GM18520 (cell line): ENCODE data around the gene CD52.
"Not testable (repeated sequence)": the region's sequence is repeated elsewhere in the genome, so short reads cannot be mapped to it uniquely, and the experiment has no call there.

ENCODE experiments used
- ATAC-seq: cut with Tn5 transposase; IDR thresholded peaks from one replicate; pipeline ENCODE4 v1.9.1; 2021; ENCODE audit not compliant: unreplicated experiment

Gene CD52

GRCh38 chr1:26283871-26284596, 33.7 kb upstream of the CD52 start:
- no peak for ATAC-seq

GRCh38 chr1:26284597-26285347, 33.0 kb upstream of the CD52 start:
- ATAC-seq = no peak

GRCh38 chr1:26285366-26286063, 32.2 kb upstream of the CD52 start:
- ATAC-seq = no peak

- ATAC-seq = no peak
Measured at GRCh38 chr1:26286064-26286416, 31.7 kb upstream of the CD52 start.

GRCh38 chr1:26287033-26287711, 30.6 kb upstream of the CD52 start:
- ATAC-seq = no peak

- ATAC-seq = no peak
Measured at GRCh38 chr1:26287811-26288210, 29.9 kb upstream of the CD52 start.

GRCh38 chr1:26288311-26288941, 29.3 kb upstream of the CD52 start:
- no peak for ATAC-seq

- no peak for ATAC-seq
Measured at GRCh38 chr1:26289158-26290059, 28.3 kb upstream of the CD52 start.

GRCh38 chr1:26290122-26290881, 27.5 kb upstream of the CD52 start:
- ATAC-seq = no peak

GRCh38 chr1:26290882-26291261, 26.9 kb upstream of the CD52 start:
- ATAC-seq = no peak

GRCh38 chr1:26291433-26291832, 26.3 kb upstream of the CD52 start:
- ATAC-seq = no peak

- ATAC-seq = no peak
Measured at GRCh38 chr1:26291939-26292338, 25.8 kb upstream of the CD52 start.

GRCh38 chr1:26292735-26293134, 25.0 kb upstream of the CD52 start:
- ATAC-seq = not testable (repeated sequence)

GRCh38 chr1:26293911-26294463, 23.8 kb upstream of the CD52 start:
- no peak for ATAC-seq

GRCh38 chr1:26295194-26296138, 22.3 kb upstream of the CD52 start:
- no peak for ATAC-seq

- no peak for ATAC-seq
Measured at GRCh38 chr1:26296340-26297056, 21.3 kb upstream of the CD52 start.
